Glutamatergic neuron (in vitro differentiated cells): ENCODE data around the gene CBX3. TPM values are rescaled to one million over a fixed set of nuclear protein-coding genes. Genes with fewer than 3 reads are reported as not detected.
A peak's percentile ranks its signal among the peaks of the same experiment; 100 is the strongest.
"Not testable (repeated sequence)": the region's sequence is repeated elsewhere in the genome, so short reads cannot be mapped to it uniquely, and the experiment has no call there.

Experiments
- DNase-seq: peaks from one replicate; pipeline ENCODE4 v3.0.0; 2022
- H3K27ac Mint-ChIP-seq: one replicate; pipeline ENCODE4 v1.8.0; 2020; ENCODE audit warnings: mild to moderate bottlenecking, mixed read lengths, inconsistent platforms; ENCODE audit not compliant: unreplicated experiment
- H3K27me3 Mint-ChIP-seq: one replicate; pipeline ENCODE4 v1.8.0; 2020; ENCODE audit warnings: mild to moderate bottlenecking, moderate library complexity, mixed read lengths, inconsistent platforms; ENCODE audit not compliant: unreplicated experiment
- H3K36me3 Mint-ChIP-seq: one replicate; pipeline ENCODE4 v1.8.0; 2020; ENCODE audit warnings: mild to moderate bottlenecking, mixed read lengths, inconsistent platforms; ENCODE audit not compliant: unreplicated experiment
- H3K4me1 Mint-ChIP-seq: one replicate; pipeline ENCODE4 v1.8.0; 2020; ENCODE audit warnings: mild to moderate bottlenecking, low read depth, mixed read lengths, inconsistent platforms; ENCODE audit not compliant: unreplicated experiment
- H3K4me3 Mint-ChIP-seq: one replicate; pipeline ENCODE4 v1.8.0; 2020; ENCODE audit warnings: mild to moderate bottlenecking, mixed read lengths, inconsistent platforms; ENCODE audit not compliant: unreplicated experiment
- H3K9me3 Mint-ChIP-seq: one replicate; pipeline ENCODE4 v1.8.0; 2020; ENCODE audit warnings: mild to moderate bottlenecking, moderate library complexity, mixed read lengths, inconsistent platforms; ENCODE audit not compliant: unreplicated experiment
- total RNA-seq: library from RNA; stranded (reverse); fragmentation: NEBNext Ultra II Directional; extraction: Animal tissue kit (Norgen Biotek cat#: 25700); gene quantifications from one replicate; pipeline ENCODE4 v1.2.1, GENCODE V29; 2021; ENCODE audit not compliant: unreplicated experiment
- TF ChIP-seq, protein P1 (sequence below): fragments of 200-600 bp; sonication (generic); IDR thresholded peaks from one replicate; pipeline ENCODE4 v1.5.0; 2021; ENCODE audit not compliant: partially characterized antibody, unreplicated experiment

Gene CBX3
- total RNA-seq, 1 donor from 2014 or later: 191 TPM

DNA sequence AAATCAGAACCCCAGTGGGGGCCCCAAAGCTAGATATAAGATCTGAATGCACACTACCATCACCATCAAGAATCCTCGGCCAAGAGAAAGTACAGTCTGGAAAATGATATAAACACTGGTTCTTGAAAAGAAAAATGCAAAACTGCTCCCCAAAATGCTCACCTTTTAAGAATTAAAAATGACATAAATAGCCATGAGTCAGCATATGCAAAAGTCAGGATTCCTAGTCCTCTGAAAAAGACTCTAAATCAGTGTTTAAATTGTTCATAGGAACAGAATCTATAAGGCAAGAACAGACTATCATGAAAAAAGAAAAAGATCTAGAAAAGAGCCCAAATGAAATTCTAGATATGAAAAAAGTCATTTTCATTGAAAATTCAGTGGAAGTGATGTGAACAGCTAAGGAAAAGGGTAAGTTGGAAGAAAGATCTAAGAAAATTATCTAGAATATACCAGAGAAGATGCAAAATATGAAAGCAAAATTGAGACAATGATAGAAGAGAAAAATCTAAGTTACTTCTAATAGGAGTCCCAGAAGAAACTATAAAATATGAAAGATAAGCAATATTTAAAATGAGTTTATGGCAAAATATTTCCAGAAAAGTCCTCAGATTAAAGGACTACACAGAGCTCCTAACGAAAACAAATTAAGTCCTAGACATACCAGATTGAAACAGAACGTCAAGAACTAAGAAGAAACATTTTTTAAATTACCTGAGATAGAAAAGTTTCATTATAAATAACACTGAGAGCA, 19.9 kb upstream of the CBX3 start:
- Mint-ChIP-seq H3K9me3 (peaks cover 7% of the 10 kb centered on the region), H3K4me3 (no peak overlapping the region), H3K36me3 (no peaks in the 10 kb centered on the region)

GRCh38 chr7:26182283-26182682, 19.3 kb upstream of the CBX3 start:
- DNase-seq: no peak
- no peak overlapping the region for H3K27ac Mint-ChIP-seq
- TF ChIP-seq, protein P1, sequence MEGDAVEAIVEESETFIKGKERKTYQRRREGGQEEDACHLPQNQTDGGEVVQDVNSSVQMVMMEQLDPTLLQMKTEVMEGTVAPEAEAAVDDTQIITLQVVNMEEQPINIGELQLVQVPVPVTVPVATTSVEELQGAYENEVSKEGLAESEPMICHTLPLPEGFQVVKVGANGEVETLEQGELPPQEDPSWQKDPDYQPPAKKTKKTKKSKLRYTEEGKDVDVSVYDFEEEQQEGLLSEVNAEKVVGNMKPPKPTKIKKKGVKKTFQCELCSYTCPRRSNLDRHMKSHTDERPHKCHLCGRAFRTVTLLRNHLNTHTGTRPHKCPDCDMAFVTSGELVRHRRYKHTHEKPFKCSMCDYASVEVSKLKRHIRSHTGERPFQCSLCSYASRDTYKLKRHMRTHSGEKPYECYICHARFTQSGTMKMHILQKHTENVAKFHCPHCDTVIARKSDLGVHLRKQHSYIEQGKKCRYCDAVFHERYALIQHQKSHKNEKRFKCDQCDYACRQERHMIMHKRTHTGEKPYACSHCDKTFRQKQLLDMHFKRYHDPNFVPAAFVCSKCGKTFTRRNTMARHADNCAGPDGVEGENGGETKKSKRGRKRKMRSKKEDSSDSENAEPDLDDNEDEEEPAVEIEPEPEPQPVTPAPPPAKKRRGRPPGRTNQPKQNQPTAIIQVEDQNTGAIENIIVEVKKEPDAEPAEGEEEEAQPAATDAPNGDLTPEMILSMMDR: no peak
- peaks cover 8% of the 10 kb centered on the region for H3K9me3 Mint-ChIP-seq
- peaks cover 4% of the 10 kb centered on the region for H3K27me3 Mint-ChIP-seq
- no peak overlapping the region for H3K4me3 Mint-ChIP-seq
- H3K36me3 Mint-ChIP-seq: no peaks in the 10 kb centered on the region
- H3K4me1 Mint-ChIP-seq: peaks cover 2% of the 10 kb centered on the region

More for the DNA sequence above, 19.9 kb upstream of the CBX3 start:
- H3K27ac Mint-ChIP-seq: no peak overlapping the region
- TF ChIP-seq, protein P1: no peak
- peaks cover 2% of the 10 kb centered on the region for H3K4me1 Mint-ChIP-seq
- peaks cover 4% of the 10 kb centered on the region for H3K27me3 Mint-ChIP-seq
- DNase-seq: no peak

DNA sequence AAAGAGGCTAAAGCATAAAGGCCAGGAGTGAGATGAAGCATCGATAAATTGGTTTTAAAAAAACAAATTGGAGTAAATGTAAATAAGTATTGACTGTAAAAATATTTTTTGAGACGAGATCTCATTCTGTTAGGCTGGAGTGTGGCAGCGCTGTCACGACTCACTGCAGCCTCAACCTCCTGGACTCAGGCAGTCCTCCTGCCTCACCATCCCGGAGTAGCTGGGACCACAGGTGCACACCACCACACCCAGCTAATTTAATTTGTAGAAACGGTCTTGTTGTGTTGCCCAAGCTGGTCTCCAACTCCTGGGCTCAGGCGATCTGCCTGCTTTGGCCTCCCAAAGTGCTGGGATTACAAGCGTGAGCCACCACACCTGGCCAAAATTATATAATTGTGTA, 18.8 kb upstream of the CBX3 start:
- Mint-ChIP-seq H3K27ac (no peak overlapping the region), H3K4me3 (no peak overlapping the region), H3K9me3 (peaks cover 8% of the 10 kb centered on the region), H3K4me1 (peaks cover 2% of the 10 kb centered on the region), H3K36me3 (no peaks in the 10 kb centered on the region), H3K27me3 (peaks cover 4% of the 10 kb centered on the region)
- TF ChIP-seq, protein P1: no peak
- DNase-seq: no peak

GRCh38 chr7:26183545-26184280, 17.8 kb upstream of the CBX3 start:
- Mint-ChIP-seq H3K4me3 (no peak overlapping the region), H3K9me3 (peaks cover 8% of the 10 kb centered on the region), H3K27me3 (peaks cover 4% of the 10 kb centered on the region), H3K36me3 (no peaks in the 10 kb centered on the region), H3K27ac (no peak overlapping the region), H3K4me1 (peaks cover 2% of the 10 kb centered on the region)
- DNase-seq: no peak
- TF ChIP-seq, protein P1: no peak

DNA sequence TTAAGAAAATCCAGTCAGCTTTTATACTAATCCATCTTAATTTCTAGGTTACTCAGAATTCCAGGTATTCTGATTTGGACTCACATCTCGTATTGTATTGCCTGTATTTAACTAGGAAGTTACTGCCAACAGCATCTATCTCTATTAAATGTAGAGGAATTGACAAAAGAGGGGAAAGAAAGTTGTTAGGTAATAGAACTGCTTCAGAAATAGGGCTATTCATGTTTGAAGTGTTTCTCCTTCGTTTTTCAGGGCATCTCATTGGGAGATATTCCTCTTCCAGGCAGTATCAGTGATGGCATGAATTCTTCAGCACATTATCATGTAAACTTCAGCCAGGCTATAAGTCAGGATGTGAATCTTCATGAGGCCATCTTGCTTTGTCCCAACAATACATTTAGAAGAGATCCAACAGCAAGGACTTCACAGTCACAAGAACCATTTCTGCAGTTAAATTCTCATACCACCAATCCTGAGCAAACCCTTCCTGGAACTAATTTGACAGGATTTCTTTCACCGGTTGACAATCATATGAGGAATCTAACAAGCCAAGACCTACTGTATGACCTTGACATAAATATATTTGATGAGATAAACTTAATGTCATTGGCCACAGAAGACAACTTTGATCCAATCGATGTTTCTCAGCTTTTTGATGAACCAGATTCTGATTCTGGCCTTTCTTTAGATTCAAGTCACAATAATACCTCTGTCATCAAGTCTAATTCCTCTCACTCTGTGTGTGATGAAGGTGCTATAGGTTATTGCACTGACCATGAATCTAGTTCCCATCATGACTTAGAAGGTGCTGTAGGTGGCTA, 17.1 kb upstream of the CBX3 start:
- not testable (repeated sequence) for H3K4me1 Mint-ChIP-seq, H3K27me3 Mint-ChIP-seq, H3K36me3 Mint-ChIP-seq, DNase-seq, H3K4me3 Mint-ChIP-seq, H3K9me3 Mint-ChIP-seq
- H3K27ac Mint-ChIP-seq: peak overlapping the region; percentile 21
